Caki2 (cell line): Measurements from ENCODE around the gene ZNF714. TPM values are rescaled to one million over a fixed set of nuclear protein-coding genes. Genes with fewer than 3 reads are reported as not detected.

Source experiments
- DNase-seq: peaks from one replicate; pipeline ENCODE4 v3.0.0-alpha.2; 2015; ENCODE audit warnings: low read depth
- in situ Hi-C: cut with HindIII; loops from 2 replicates; pipeline ENCODE4 v1.10.0; 2016; ENCODE audit warnings: low sequenced_read_pairs, low pct_unique_long_range_greater_than_20kb, mixed read lengths
- total RNA-seq: library from RNA; depleted of rRNA; stranded (reverse); fragments of >200 nt; shearing (Covaris generic); gene quantifications from 2 replicates; pipeline ENCODE4 v1.2.3, GENCODE V29; 2014; ENCODE audit warnings: low replicate concordance; rRNA removed

The ZNF714 gene
- total RNA-seq, 1 experiment from 2014 or later: 13.5 TPM

- no peak for DNase-seq
- in situ Hi-C loops: no loop called here
These were observed 84.4 kb downstream of the ZNF714 start for GRCh38 chr19:21166436-21166835.

Other genes starting within 250 kb of the ZNF714 start
- 3.2 and 9.4 TPM in 2 replicates for gene ZNF85, start 159.0 kb upstream of the ZNF714 start, total RNA-seq
- 1.8 and 8.4 TPM in 2 replicates for gene ZNF430, start 61.5 kb upstream of the ZNF714 start, total RNA-seq
- gene ZNF431, start 59.8 kb downstream of the ZNF714 start, total RNA-seq: 1.7 and 4.4 TPM in 2 replicates
- gene ZNF708, start 247.2 kb downstream of the ZNF714 start, total RNA-seq: 1.5 and 1.6 TPM in 2 replicates